CD4-positive, alpha-beta T cell (primary cell): Measurements from ENCODE around the gene C19orf25. TPM values are rescaled to one million over a fixed set of nuclear protein-coding genes. Genes with fewer than 3 reads are reported as not detected.

ENCODE experiments used
- ATAC-seq: fragments of 200-7000 bp; cut with Tn5 transposase; one replicate; pipeline ENCODE4 v1.10.0; 2022; ENCODE audit warnings: mild to moderate bottlenecking; ENCODE audit not compliant: poor library complexity
- CTCF ChIA-PET: fragments of 350-600 bp; sonication (Branson Sonifier 250); formaldehyde crosslinking; loops from one replicate; lab custom pipeline; 2021; ENCODE audit warnings: antibody characterized with exemption, inconsistent platforms; lab: Charles Lee
- POLR2A ChIA-PET: fragments of 350-600 bp; sonication (Branson Sonifier 250); formaldehyde crosslinking; loops from one replicate; lab custom pipeline; 2021; ENCODE audit warnings: antibody characterized with exemption, inconsistent platforms; lab: Charles Lee
- DNase-seq, 14 experiments: peaks; one replicate each; pipeline ENCODE4 v3.0.0-alpha.2; 2013 to 2020; ENCODE audit warnings: mixed read lengths in 2 of 14
- H3K27ac ChIP-seq, 2 donors: one replicate each; pipeline versions ENCODE4 v1.5.1 to v1.7.0; 2013; ENCODE audit warnings: low read length in 2 of 2, low read depth in 1 of 2, mild to moderate bottlenecking in 1 of 2
- H3K27me3 ChIP-seq, 2 experiments: 1 replicate in 1 of 2; 2 replicates in 1 of 2; pipeline versions ENCODE4 v1.6.1 to v1.7.0; 2013; ENCODE audit warnings: low read length in 2 of 2, control low read depth in 1 of 2, mild to moderate bottlenecking in 1 of 2, moderate library complexity in 1 of 2; ENCODE audit not compliant: insufficient read depth in 2 of 2, control insufficient read depth in 1 of 2
- H3K36me3 ChIP-seq: one replicate; pipeline ENCODE4 v1.6.1; 2013; ENCODE audit warnings: low read length, control low read depth; ENCODE audit not compliant: insufficient read depth
- H3K4me1 ChIP-seq: one replicate; pipeline ENCODE4 v1.6.1; 2013; ENCODE audit warnings: low read length, control low read depth; ENCODE audit not compliant: insufficient read depth
- H3K4me3 ChIP-seq: one replicate; pipeline ENCODE4 v1.5.1; 2013; ENCODE audit warnings: mild to moderate bottlenecking, low read length, moderate library complexity
- H3K9me3 ChIP-seq, 2 experiments: 1 replicate in 1 of 2; 2 replicates in 1 of 2; pipeline versions ENCODE4 v1.6.1 to v1.7.0; 2013; ENCODE audit warnings: low read length in 2 of 2, mild to moderate bottlenecking in 2 of 2, control low read depth in 1 of 2, moderate library complexity in 1 of 2; ENCODE audit not compliant: control insufficient read depth in 1 of 2, insufficient read depth in 1 of 2
- H3K27ac Mint-ChIP-seq: one replicate; pipeline ENCODE4 v1.8.0; 2020; ENCODE audit warnings: mixed read lengths
- H3K27me3 Mint-ChIP-seq: one replicate; pipeline ENCODE4 v1.8.0; 2021; ENCODE audit warnings: mixed read lengths
- H3K36me3 Mint-ChIP-seq: one replicate; pipeline ENCODE4 v1.8.0; 2021; ENCODE audit warnings: low read depth, mixed read lengths
- H3K4me1 Mint-ChIP-seq: one replicate; pipeline ENCODE4 v1.8.0; 2021; ENCODE audit warnings: low read depth, mixed read lengths
- H3K4me3 Mint-ChIP-seq: one replicate; pipeline ENCODE4 v1.8.0; 2020; ENCODE audit warnings: mild to moderate bottlenecking, mixed read lengths
- H3K9me3 Mint-ChIP-seq: one replicate; pipeline ENCODE4 v1.8.0; 2020; ENCODE audit warnings: mixed read lengths
- CTCF ChIP-seq: fragments of 200-600 bp; IDR thresholded peaks from one replicate; pipeline ENCODE4 v1.8.0; 2022; ENCODE audit warnings: antibody characterized with exemption, mild to moderate bottlenecking
- intact Hi-C, 2 experiments: fragments of 100-400 bp; cut with DNase I in 1 of 2; cut with micrococcal nuclease in 1 of 2; formaldehyde crosslinking; loops; one replicate each; pipeline versions ENCODE4 v1.15.1 to v1.9.0; 2023 to 2025; cut with DNase I, micrococcal nuclease
- total RNA-seq, 174 experiments: library from RNA in 2 of 174; stranded (reverse) in 2 of 174; gene quantifications; one replicate each; pipeline ENCODE4 v1.2.3 and lab custom pipeline; 2021 to 2026

The C19orf25 gene
- total RNA-seq, 2 experiments from 2014 or later: 14.9 to 15.8 TPM

GRCh38 chr19:1496714-1497577, 17.9 kb upstream of the C19orf25 start:
- Histone ChIP-seq H3K4me1 (no peaks in the 10 kb centered on the region), H3K4me3 (no peak overlapping the region), H3K27ac (no peak overlapping the region), H3K36me3 (no peaks in the 10 kb centered on the region), H3K9me3 (peaks cover 0 to 14% of the 10 kb centered on the region in 2 experiments), H3K27me3 (peaks cover 0 to 3% of the 10 kb centered on the region in 2 experiments)
- no peak for DNase-seq
- no peak for ATAC-seq
- H3K4me1 Mint-ChIP-seq: no peaks in the 10 kb centered on the region
- no peak for TF ChIP-seq CTCF
- no peaks in the 10 kb centered on the region for H3K36me3 Mint-ChIP-seq
- no peak overlapping the region for H3K4me3 Mint-ChIP-seq
- H3K27me3 Mint-ChIP-seq: no peaks in the 10 kb centered on the region
- CTCF ChIA-PET: no interaction called here
- intact Hi-C loops: no loop called here
- H3K27ac Mint-ChIP-seq: no peak overlapping the region
- H3K9me3 Mint-ChIP-seq: no peaks in the 10 kb centered on the region
- POLR2A ChIA-PET: no interaction called here

GRCh38 chr19:1495799-1496713, 17.0 kb upstream of the C19orf25 start:
- no peaks in the 10 kb centered on the region for H3K4me1 Mint-ChIP-seq
- no peaks in the 10 kb centered on the region for H3K9me3 Mint-ChIP-seq
- ATAC-seq (no peak), DNase-seq (no peak)
- no peak overlapping the region for H3K4me3 Mint-ChIP-seq
- intact Hi-C loops: no loop called here
- TF ChIP-seq CTCF: no peak
- ChIA-PET CTCF (no interaction called here), POLR2A (no interaction called here)
- H3K36me3 Mint-ChIP-seq: no peaks in the 10 kb centered on the region
- Histone ChIP-seq H3K36me3 (no peaks in the 10 kb centered on the region), H3K4me3 (no peak overlapping the region), H3K9me3 (peaks cover 0 to 14% of the 10 kb centered on the region in 2 experiments), H3K27ac (no peak overlapping the region), H3K27me3 (peaks cover 0 to 3% of the 10 kb centered on the region in 2 experiments), H3K4me1 (peaks cover 7% of the 10 kb centered on the region)
- H3K27ac Mint-ChIP-seq: no peak overlapping the region
- no peaks in the 10 kb centered on the region for H3K27me3 Mint-ChIP-seq

- Mint-ChIP-seq H3K4me1 (peaks cover 6% of the 10 kb centered on the region), H3K36me3 (peaks cover 4% of the 10 kb centered on the region), H3K9me3 (no peaks in the 10 kb centered on the region), H3K27ac (no peak overlapping the region), H3K27me3 (no peaks in the 10 kb centered on the region), H3K4me3 (no peak overlapping the region)
- H3K27me3 ChIP-seq: peaks cover 0 to 3% of the 10 kb centered on the region in 2 experiments
- no peaks in the 10 kb centered on the region for H3K36me3 ChIP-seq
- ChIA-PET POLR2A (no interaction called here), CTCF (no interaction called here)
- no peak for TF ChIP-seq CTCF
- intact Hi-C loops: no loop called here
- DNase-seq: no peak
- no peak overlapping the region for H3K4me3 ChIP-seq
- H3K9me3 ChIP-seq: peaks cover 0 to 14% of the 10 kb centered on the region in 2 experiments
- peaks cover 11% of the 10 kb centered on the region for H3K4me1 ChIP-seq
- H3K27ac ChIP-seq: no peak overlapping the region
- ATAC-seq: no peak
Observed at GRCh38 chr19:1495051-1495798, 16.2 kb upstream of the C19orf25 start.
